Upper lobe of right lung (tissue), 1 donor: Measurements from ENCODE around the gene PTBP3. TPM values are rescaled to one million over a fixed set of nuclear protein-coding genes. Genes with fewer than 3 reads are reported as not detected.

Experiments
- ATAC-seq: fragments of 200-7000 bp; cut with Tn5 transposase; one replicate; pipeline ENCODE4 v1.9.1; 2020; ENCODE audit warnings: mild to moderate bottlenecking, moderate library complexity
- DNase-seq: peaks from one replicate; pipeline ENCODE4 v3.0.0-alpha.2; 2020
- H3K27ac ChIP-seq: fragments of 200-600 bp; one replicate; pipeline ENCODE4 v1.8.0; 2022
- H3K27me3 ChIP-seq: fragments of 200-600 bp; one replicate; pipeline ENCODE4 v1.8.0; 2022; ENCODE audit warnings: mild to moderate bottlenecking
- H3K36me3 ChIP-seq: fragments of 200-600 bp; one replicate; pipeline ENCODE4 v1.8.0; 2022
- H3K4me1 ChIP-seq: fragments of 200-600 bp; one replicate; pipeline ENCODE4 v1.8.0; 2022
- H3K4me3 ChIP-seq: fragments of 200-600 bp; one replicate; pipeline ENCODE4 v1.8.0; 2022; ENCODE audit warnings: mild to moderate bottlenecking
- H3K9me3 ChIP-seq: fragments of 200-600 bp; one replicate; pipeline ENCODE4 v1.8.0; 2022
- CTCF ChIP-seq: fragments of 200-600 bp; IDR thresholded peaks from one replicate; pipeline ENCODE4 v1.8.0; 2022; ENCODE audit warnings: antibody characterized with exemption
- intact Hi-C: fragments of 100-400 bp; cut with DNase I; formaldehyde crosslinking; loops from one replicate; pipeline ENCODE4 v1.11.0; 2022
- total RNA-seq: library from RNA; stranded (reverse); fragmentation: NEBNext Ultra II Directional; extraction: Animal tissue kit (Norgen Biotek cat#: 25700); gene quantifications from one replicate; pipeline ENCODE4 v1.2.1, GENCODE V29; 2021
- donor health status: DM: no; HTN: yes; CAD: no; lungs with severe emphysema.

Gene PTBP3
- total RNA-seq, 1 donor from 2014 or later, result 77.6 TPM

- no peaks in the 10 kb centered on the region for H3K4me1 ChIP-seq
- no peak for DNase-seq
- no peak overlapping the region for H3K27ac ChIP-seq
- H3K36me3 ChIP-seq, result no peaks in the 10 kb centered on the region
- intact Hi-C loops, result loop anchor here (5.0 kb wide), 1 partner anchor 277 kb away; no protein-coding TSS in a partner anchor
- no peak for TF ChIP-seq CTCF
- ATAC-seq, result no peak
- no peak overlapping the region for H3K4me3 ChIP-seq
- no peaks in the 10 kb centered on the region for H3K9me3 ChIP-seq
- no peaks in the 10 kb centered on the region for H3K27me3 ChIP-seq
These were observed 31.3 kb upstream of the PTBP3 start for GRCh38 chr9:112364761-112365160.

- Histone ChIP-seq H3K27me3 (no peaks in the 10 kb centered on the region), H3K4me1 (no peaks in the 10 kb centered on the region), H3K27ac (no peak overlapping the region), H3K4me3 (no peak overlapping the region), H3K9me3 (no peaks in the 10 kb centered on the region), H3K36me3 (no peaks in the 10 kb centered on the region)
- intact Hi-C loops, result loop anchor here (5.0 kb wide), 1 partner anchor 274 kb away; no protein-coding TSS in a partner anchor
- ATAC-seq (peak; percentile 56), DNase-seq (no peak)
- peak; percentile 59 for TF ChIP-seq CTCF
These were observed 28.2 kb upstream of the PTBP3 start for GRCh38 chr9:112361601-112362000.

- intact Hi-C loops, result loop anchor here (5.0 kb wide), 1 partner anchor 273 kb away; no protein-coding TSS in a partner anchor
- Histone ChIP-seq H3K36me3 (no peaks in the 10 kb centered on the region), H3K9me3 (no peaks in the 10 kb centered on the region), H3K27me3 (no peaks in the 10 kb centered on the region), H3K4me1 (no peaks in the 10 kb centered on the region), H3K27ac (no peak overlapping the region), H3K4me3 (no peak overlapping the region)
- TF ChIP-seq CTCF, result no peak
- no peak for DNase-seq
- no peak for ATAC-seq
These were observed 26.8 kb upstream of the PTBP3 start for GRCh38 chr9:112360047-112360804.

- no peaks in the 10 kb centered on the region for H3K36me3 ChIP-seq
- ATAC-seq, result peak; percentile 72
- TF ChIP-seq CTCF, result no peak
- no peaks in the 10 kb centered on the region for H3K27me3 ChIP-seq
- intact Hi-C loops, result no loop called here
- no peaks in the 10 kb centered on the region for H3K9me3 ChIP-seq
- peak overlapping the region; percentile 47 for H3K27ac ChIP-seq
- DNase-seq, result peak; percentile 72
- H3K4me1 ChIP-seq, result no peaks in the 10 kb centered on the region
- no peak overlapping the region for H3K4me3 ChIP-seq
These were observed 22.0 kb upstream of the PTBP3 start for GRCh38 chr9:112355427-112355897.

GRCh38 chr9:112354081-112354743, 20.8 kb upstream of the PTBP3 start:
- intact Hi-C loops, result no loop called here
- ATAC-seq (no peak), DNase-seq (no peak)
- TF ChIP-seq CTCF, result no peak
- Histone ChIP-seq H3K27me3 (no peaks in the 10 kb centered on the region), H3K9me3 (no peaks in the 10 kb centered on the region), H3K4me3 (no peak overlapping the region), H3K27ac (no peak overlapping the region), H3K4me1 (no peaks in the 10 kb centered on the region), H3K36me3 (no peaks in the 10 kb centered on the region)
